ENCODE measurements around the gene LRRC32.

GRCh38 chr11:76610371-76610770 is 60.2 kb downstream of the LRRC32 start:
- TF ChIP-seq EZH2 (IDR thresholded peaks at IDR 0.05; ENCODE audit: low read length) = no peak
- no peak for TF ChIP-seq CTCF (optimal IDR thresholded peaks at IDR 0.05 in 1 of 3, IDR thresholded peaks at IDR 0.05 in 1 of 3, conservative IDR thresholded peaks at IDR 0.05 in 1 of 3; ENCODE audit: extremely low read depth in 1 of 3, insufficient read depth in 2 of 3, low read length in 3 of 3)

Data from keratinocyte (primary cell).